Measurements from ENCODE around the gene EIF2B2. TPM values are rescaled to one million over a fixed set of nuclear protein-coding genes. Genes with fewer than 3 reads are reported as not detected.

EIF2B2 gene
- total RNA-seq (2021): 131 and 139 TPM in 2 replicates
- Bru-seq, nascent RNA: percentile 94 among the genes with signal in this experiment
- BruChase-seq, experiment 1, labeled RNA remaining after a 2-hour chase: percentile 84 among the genes with signal in this experiment
- BruChase-seq, experiment 2, labeled RNA remaining after a 6-hour chase: percentile 93 among the genes with signal in this experiment
- long read RNA-seq, full-length matches to known transcripts: 209 of 258 reads
- long read RNA-seq, partial matches to known transcripts: 40 of 258 reads
- long read RNA-seq, other reads (novel, unspliced or antisense): 9 of 258 reads

GRCh38 chr14:75002392-75003249 lies at the start of gene EIF2B2:
EIF2B2 (plus strand) TSS chr14:75002921; CDS start chr14:75002991, 70 bp downstream.
- ChIA-PET CTCF (interaction anchor here (0.6 to 1.2 kb wide), 5 partner anchors 19 to 63 kb away, joined by 3 to 4 read pairs (median 3); no protein-coding TSS in a partner anchor), POLR2A (ENCODE audit: unreplicated experiment) (interaction anchor here (0.5 to 1.4 kb wide), 12 partner anchors 20 to 927 kb away, joined by 3 to 6 read pairs (median 4); no protein-coding TSS in a partner anchor)
- Histone ChIP-seq H2AFZ (peak within 1 kb of the TSS; percentile 94), H3K4me2 (peak within 1 kb of the TSS; percentile 96), H3K27ac (0 out of 2 replicates have a peak within 1 kb of the TSS, but pooled peaks have one; percentile 10), H3F3A (ENCODE audit: insufficient read depth, low read depth) (peaks cover 36% of the 10 kb centered on the region), H3K9me3 (ENCODE audit: insufficient read depth, low read depth) (no peaks in the 10 kb centered on the region), H3K79me2 (ENCODE audit: low read depth) (peaks cover 24% of the 10 kb centered on the region), H3K4me1 (replicated peaks; ENCODE audit: insufficient read depth) (peaks cover 24% of the 10 kb centered on the region), H3K9me2 (ENCODE audit: insufficient read depth) (no peaks in the 10 kb centered on the region), H3K36me3 (ENCODE audit: low read depth) (peaks cover 29% of the 10 kb centered on the region), H3K27me3 (ENCODE audit: insufficient read depth, low read depth) (no peaks in the 10 kb centered on the region), H4K20me1 (ENCODE audit: insufficient read depth) (no peaks in the 10 kb centered on the region), H3K4me3 (peak within 1 kb of the TSS; percentile 79)
- BruUV-seq (replicated peaks): no TSS peak
- intact Hi-C loops (cut with micrococcal nuclease; ENCODE audit: unreplicated experiment): loop anchor here (1.0 to 2.0 kb wide), 6 partner anchors 14 to 67 kb away; partner anchors contain the start of genes MLH3, PGF and ZC2HC1C
- DNase-seq: peak; percentile 97 to 100
- no peak for TF ChIP-seq EZH2 (IDR thresholded peaks at IDR 0.05; ENCODE audit: low read depth)
- peak; percentile 22; the same call in 1 of the 2 replicates for TF ChIP-seq CTCF (conservative IDR thresholded peaks at IDR 0.05)

GRCh38 chr14:74953686-74954085 lies 49.0 kb upstream of the EIF2B2 start:
- Histone ChIP-seq H3K27ac (no peak overlapping the region), H3K9me2 (ENCODE audit: insufficient read depth) (no peaks in the 10 kb centered on the region), H3K4me2 (no peak overlapping the region), H3K27me3 (ENCODE audit: insufficient read depth, low read depth) (peaks cover 5% of the 10 kb centered on the region; the same call in 1 of the 2 replicates), H4K20me1 (ENCODE audit: insufficient read depth) (no peaks in the 10 kb centered on the region), H3F3A (ENCODE audit: insufficient read depth, low read depth) (0 out of 2 replicates have a peak, but pooled peaks cover 5% of the 10 kb centered on the region), H3K79me2 (ENCODE audit: low read depth) (no peaks in the 10 kb centered on the region), H2AFZ (no peak overlapping the region), H3K4me3 (no peak overlapping the region), H3K36me3 (ENCODE audit: low read depth) (no peaks in the 10 kb centered on the region), H3K9me3 (ENCODE audit: insufficient read depth, low read depth) (no peaks in the 10 kb centered on the region), H3K4me1 (replicated peaks; ENCODE audit: insufficient read depth) (peaks cover 5% of the 10 kb centered on the region; the same call in 1 of the 2 replicates)
- TF ChIP-seq CTCF (conservative IDR thresholded peaks at IDR 0.05) (no peak), EZH2 (IDR thresholded peaks at IDR 0.05; ENCODE audit: low read depth) (no peak)
- DNase-seq: no peak
- BruUV-seq (replicated peaks): no TSS peak
- POLR2A ChIA-PET (ENCODE audit: unreplicated experiment): interaction anchor here (0.6 kb wide), 4 partner anchors 28 to 108 kb away, joined by 3 to 4 read pairs (median 4); partner anchors contain the start of gene EIF2B2
- intact Hi-C loops (cut with micrococcal nuclease; ENCODE audit: unreplicated experiment): loop anchor here (2.0 kb wide), 1 partner anchor 49 kb away; the partner anchor contains the start of gene EIF2B2
- CTCF ChIA-PET: interaction anchor here (1.3 to 1.4 kb wide), 2 partner anchors 9 to 48 kb away, joined by 3 to 5 read pairs; no protein-coding TSS in a partner anchor

Data from PC-9 (cell line).